Gastrocnemius medialis (tissue), 4 donors: ENCODE results near the gene ANKS1B.

ENCODE experiments used
- POLR2A ChIP-seq, 2 donors: fragments of 450-650 bp; IDR thresholded peaks; one replicate each; pipeline ENCODE4 v1.6.1; 2017; ENCODE audit warnings: antibody characterized with exemption in 2 of 2, mild to moderate bottlenecking in 2 of 2, moderate library complexity in 2 of 2
- TF ChIP-seq, protein P1 (sequence below), 5 experiments: fragments of 450-650 bp in 3 of 5; fragments of 200-600 bp in 2 of 5; sonication (generic) in 2 of 5; IDR thresholded peaks in 4 of 5; conservative IDR thresholded peaks in 1 of 5; 1 replicate in 4 of 5; 2 replicates in 1 of 5; pipeline ENCODE4 v1.5.1; 2016 to 2019; ENCODE audit warnings: antibody characterized with exemption in 5 of 5, mild to moderate bottlenecking in 3 of 5, moderate library complexity in 3 of 5

DNA sequence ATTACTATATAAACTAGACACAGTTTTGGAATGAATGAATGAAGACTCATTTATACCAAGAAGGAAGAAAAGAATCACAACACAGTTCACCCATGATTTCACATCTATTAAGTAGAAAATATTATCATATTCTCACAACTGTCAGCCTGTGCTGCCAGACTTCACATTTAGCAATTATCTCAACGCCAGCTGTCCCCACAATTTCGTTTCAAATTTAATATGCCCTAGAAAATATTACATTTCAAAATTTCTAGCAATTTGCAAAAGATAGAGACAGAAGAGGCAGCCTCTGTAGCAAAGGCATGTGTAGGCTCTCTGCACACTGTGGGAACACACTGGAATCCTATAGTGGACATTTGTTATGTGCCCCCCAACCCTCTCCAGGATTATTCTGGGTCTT lies 83.6 kb downstream of the ANKS1B start:
- TF ChIP-seq, protein P1, sequence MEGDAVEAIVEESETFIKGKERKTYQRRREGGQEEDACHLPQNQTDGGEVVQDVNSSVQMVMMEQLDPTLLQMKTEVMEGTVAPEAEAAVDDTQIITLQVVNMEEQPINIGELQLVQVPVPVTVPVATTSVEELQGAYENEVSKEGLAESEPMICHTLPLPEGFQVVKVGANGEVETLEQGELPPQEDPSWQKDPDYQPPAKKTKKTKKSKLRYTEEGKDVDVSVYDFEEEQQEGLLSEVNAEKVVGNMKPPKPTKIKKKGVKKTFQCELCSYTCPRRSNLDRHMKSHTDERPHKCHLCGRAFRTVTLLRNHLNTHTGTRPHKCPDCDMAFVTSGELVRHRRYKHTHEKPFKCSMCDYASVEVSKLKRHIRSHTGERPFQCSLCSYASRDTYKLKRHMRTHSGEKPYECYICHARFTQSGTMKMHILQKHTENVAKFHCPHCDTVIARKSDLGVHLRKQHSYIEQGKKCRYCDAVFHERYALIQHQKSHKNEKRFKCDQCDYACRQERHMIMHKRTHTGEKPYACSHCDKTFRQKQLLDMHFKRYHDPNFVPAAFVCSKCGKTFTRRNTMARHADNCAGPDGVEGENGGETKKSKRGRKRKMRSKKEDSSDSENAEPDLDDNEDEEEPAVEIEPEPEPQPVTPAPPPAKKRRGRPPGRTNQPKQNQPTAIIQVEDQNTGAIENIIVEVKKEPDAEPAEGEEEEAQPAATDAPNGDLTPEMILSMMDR (IDR thresholded peaks at IDR 0.05 in 4 of 5, conservative IDR thresholded peaks at IDR 0.05 in 1 of 5), result no peak
- TF ChIP-seq POLR2A (IDR thresholded peaks at IDR 0.05), result no peak
